Muscle of leg (tissue), 11 donors: ENCODE results near the gene RELCH. TPM values are rescaled to one million over a fixed set of nuclear protein-coding genes. Genes with fewer than 3 reads are reported as not detected.
A peak's percentile ranks its signal among the peaks of the same experiment; 100 is the strongest.

Experiments
- DNase-seq: peaks from one replicate; pipeline ENCODE4 v3.0.0; 2013
- H3K27ac ChIP-seq: one replicate; pipeline ENCODE4 v1.5.1; 2013; ENCODE audit warnings: mild to moderate bottlenecking, low read length, control low read depth
- H3K27me3 ChIP-seq: one replicate; pipeline ENCODE4 v1.6.1; 2013; ENCODE audit warnings: low read length; ENCODE audit not compliant: control insufficient read depth, insufficient read depth
- H3K36me3 ChIP-seq: one replicate; pipeline ENCODE4 v1.6.1; 2013; ENCODE audit warnings: low read length; ENCODE audit not compliant: control insufficient read depth, insufficient read depth
- H3K4me1 ChIP-seq: one replicate; pipeline ENCODE4 v1.6.1; 2013; ENCODE audit warnings: low read length; ENCODE audit not compliant: control insufficient read depth, insufficient read depth
- H3K4me3 ChIP-seq: one replicate; pipeline ENCODE4 v1.5.1; 2013; ENCODE audit warnings: low read length, control low read depth
- H3K9me3 ChIP-seq: replicated peaks from 2 replicates; pipeline ENCODE4 v1.6.1; 2013; ENCODE audit warnings: low read depth, low read length; ENCODE audit not compliant: control insufficient read depth
- WGBS: methylation state at CpG from one replicate; pipeline ENCODE4 v1.1.5; 2013; ENCODE audit warnings: missing lambda C conversion rate; ENCODE audit not compliant: insufficient coverage; 5-methylcytosine and 5-hydroxymethylcytosine counted together
- polyA plus RNA-seq, 8 donors: library from polyadenylated mRNA; unstranded; fragments of 120-200 nt; gene quantifications; one replicate each; pipeline versions ENCODE4 v1.2.1 to v1.2.3, GENCODE V29; 2013; ENCODE audit warnings: inconsistent platforms in 1 of 8, low replicate concordance in 1 of 8; ENCODE audit not compliant: insufficient read length in 8 of 8, insufficient read depth in 1 of 8
- total RNA-seq: library from RNA; stranded (reverse); fragments of 120-200 nt; gene quantifications from one replicate; pipeline ENCODE4 v1.2.4, GENCODE V29; 2013

RELCH gene
- total and polyA plus RNA-seq, 9 donors = 11.7 to 20.6 (median 14.2) TPM

- peak overlapping the region; percentile 96 for H3K4me3 ChIP-seq
- WGBS = under 1% methylated on average over 52 of the region's 54 CpGs
- H3K9me3 ChIP-seq = no peaks in the 10 kb centered on the region
- peak overlapping the region; percentile 79 for H3K27ac ChIP-seq
- no peaks in the 10 kb centered on the region for H3K36me3 ChIP-seq
- peaks cover 6% of the 10 kb centered on the region for H3K4me1 ChIP-seq
- H3K27me3 ChIP-seq = no peaks in the 10 kb centered on the region
- DNase-seq = peak; percentile 37
These were observed 772 bp downstream of the RELCH start for GRCh38 chr18:62187543-62188510.

- DNase-seq = no peak
- H3K9me3 ChIP-seq = no peaks in the 10 kb centered on the region
These were observed 2.2 kb downstream of the RELCH start for GRCh38 chr18:62189208-62189607.

GRCh38 chr18:62196079-62196478 lies 9.0 kb downstream of the RELCH start:
- Histone ChIP-seq H3K36me3 (no peaks in the 10 kb centered on the region), H3K4me1 (no peaks in the 10 kb centered on the region), H3K27ac (no peak overlapping the region), H3K9me3 (no peaks in the 10 kb centered on the region), H3K4me3 (no peak overlapping the region), H3K27me3 (no peaks in the 10 kb centered on the region)
- 95% methylated on average over 3 of the region's 7 CpGs for WGBS
- DNase-seq = no peak

More at GRCh38 chr18:62189208-62189607, 2.2 kb downstream of the RELCH start:
- no peak overlapping the region for H3K27ac ChIP-seq
- no peak overlapping the region for H3K4me3 ChIP-seq
- H3K27me3 ChIP-seq = no peaks in the 10 kb centered on the region
- H3K36me3 ChIP-seq = no peaks in the 10 kb centered on the region
- peaks cover 6% of the 10 kb centered on the region for H3K4me1 ChIP-seq
- no CpG with 5 or more reads among the region's 2 CpGs for WGBS

- H3K4me1 ChIP-seq = no peaks in the 10 kb centered on the region
- H3K27me3 ChIP-seq = no peaks in the 10 kb centered on the region
- H3K4me3 ChIP-seq = no peak overlapping the region
- H3K36me3 ChIP-seq = no peaks in the 10 kb centered on the region
- no peaks in the 10 kb centered on the region for H3K9me3 ChIP-seq
- DNase-seq = no peak
- no peak overlapping the region for H3K27ac ChIP-seq
These were observed 9.9 kb downstream of the RELCH start for GRCh38 chr18:62196980-62197379.

GRCh38 chr18:62198259-62198658 lies 11.2 kb downstream of the RELCH start:
- H3K9me3 ChIP-seq = no peaks in the 10 kb centered on the region
- no peaks in the 10 kb centered on the region for H3K4me1 ChIP-seq
- H3K36me3 ChIP-seq = no peaks in the 10 kb centered on the region
- no peak overlapping the region for H3K4me3 ChIP-seq
- WGBS = no CpG with 5 or more reads among the region's 2 CpGs
- no peak for DNase-seq
- H3K27me3 ChIP-seq = no peaks in the 10 kb centered on the region
- H3K27ac ChIP-seq = no peak overlapping the region

GRCh38 chr18:62199629-62200028 lies 12.6 kb downstream of the RELCH start:
- WGBS = no CpG with 5 or more reads among the region's 2 CpGs
- Histone ChIP-seq H3K27ac (no peak overlapping the region), H3K36me3 (no peaks in the 10 kb centered on the region)

GRCh38 chr18:62200121-62200914 lies 13.3 kb downstream of the RELCH start:
- WGBS = no CpG with 5 or more reads among the region's 3 CpGs

More at GRCh38 chr18:62199629-62200028, 12.6 kb downstream of the RELCH start:
- H3K4me1 ChIP-seq = no peaks in the 10 kb centered on the region
- H3K27me3 ChIP-seq = no peaks in the 10 kb centered on the region
- no peaks in the 10 kb centered on the region for H3K9me3 ChIP-seq
- no peak overlapping the region for H3K4me3 ChIP-seq
- no peak for DNase-seq

GRCh38 chr18:62201870-62202269 lies 14.8 kb downstream of the RELCH start:
- DNase-seq = no peak
- Histone ChIP-seq H3K9me3 (no peaks in the 10 kb centered on the region), H3K27ac (no peak overlapping the region), H3K27me3 (no peaks in the 10 kb centered on the region), H3K36me3 (no peaks in the 10 kb centered on the region), H3K4me3 (no peak overlapping the region), H3K4me1 (no peaks in the 10 kb centered on the region)
- no CpG with 5 or more reads among the region's 1 CpG for WGBS

More at GRCh38 chr18:62200121-62200914, 13.3 kb downstream of the RELCH start:
- Histone ChIP-seq H3K27ac (no peak overlapping the region), H3K9me3 (no peaks in the 10 kb centered on the region), H3K4me3 (no peak overlapping the region), H3K4me1 (no peaks in the 10 kb centered on the region), H3K27me3 (no peaks in the 10 kb centered on the region), H3K36me3 (no peaks in the 10 kb centered on the region)
- DNase-seq = no peak

- H3K27me3 ChIP-seq = no peaks in the 10 kb centered on the region
- no peak overlapping the region for H3K4me3 ChIP-seq
- H3K4me1 ChIP-seq = no peaks in the 10 kb centered on the region
- WGBS = 100% methylated on average over 1 of the region's 4 CpGs
- no peaks in the 10 kb centered on the region for H3K36me3 ChIP-seq
- DNase-seq = no peak
- no peak overlapping the region for H3K27ac ChIP-seq
- H3K9me3 ChIP-seq = no peaks in the 10 kb centered on the region
These were observed 18.8 kb downstream of the RELCH start for GRCh38 chr18:62205824-62206223.

- no peaks in the 10 kb centered on the region for H3K9me3 ChIP-seq
- no peak overlapping the region for H3K4me3 ChIP-seq
- no peaks in the 10 kb centered on the region for H3K27me3 ChIP-seq
- H3K27ac ChIP-seq = no peak overlapping the region
- H3K36me3 ChIP-seq = no peaks in the 10 kb centered on the region
- no peak for DNase-seq
- H3K4me1 ChIP-seq = no peaks in the 10 kb centered on the region
- WGBS = no CpG with 5 or more reads among the region's 4 CpGs
These were observed 19.5 kb downstream of the RELCH start for GRCh38 chr18:62206593-62206992.
